ENCODE data around the gene PTP4A2.

DNA sequence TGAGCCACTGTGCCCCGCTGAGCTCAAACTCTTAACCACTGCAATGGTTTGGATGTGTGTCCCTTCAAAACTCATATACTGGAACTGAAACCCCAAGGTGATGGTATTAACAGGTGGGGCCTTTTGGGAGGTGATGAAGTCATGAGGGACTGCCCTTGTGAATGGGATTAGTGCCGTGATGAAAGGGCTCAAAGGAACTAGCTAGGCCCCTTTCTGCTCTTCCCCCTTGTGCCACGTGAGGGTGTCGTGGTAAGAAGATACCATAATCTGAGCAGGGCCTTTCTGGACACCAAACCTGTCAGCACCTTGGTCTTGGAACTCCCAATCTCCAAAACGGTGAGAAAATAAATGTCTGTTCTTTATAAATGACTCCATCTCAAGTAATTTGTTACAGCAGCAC, 76.8 kb downstream of the PTP4A2 start:
- TF ChIP-seq, protein P1, sequence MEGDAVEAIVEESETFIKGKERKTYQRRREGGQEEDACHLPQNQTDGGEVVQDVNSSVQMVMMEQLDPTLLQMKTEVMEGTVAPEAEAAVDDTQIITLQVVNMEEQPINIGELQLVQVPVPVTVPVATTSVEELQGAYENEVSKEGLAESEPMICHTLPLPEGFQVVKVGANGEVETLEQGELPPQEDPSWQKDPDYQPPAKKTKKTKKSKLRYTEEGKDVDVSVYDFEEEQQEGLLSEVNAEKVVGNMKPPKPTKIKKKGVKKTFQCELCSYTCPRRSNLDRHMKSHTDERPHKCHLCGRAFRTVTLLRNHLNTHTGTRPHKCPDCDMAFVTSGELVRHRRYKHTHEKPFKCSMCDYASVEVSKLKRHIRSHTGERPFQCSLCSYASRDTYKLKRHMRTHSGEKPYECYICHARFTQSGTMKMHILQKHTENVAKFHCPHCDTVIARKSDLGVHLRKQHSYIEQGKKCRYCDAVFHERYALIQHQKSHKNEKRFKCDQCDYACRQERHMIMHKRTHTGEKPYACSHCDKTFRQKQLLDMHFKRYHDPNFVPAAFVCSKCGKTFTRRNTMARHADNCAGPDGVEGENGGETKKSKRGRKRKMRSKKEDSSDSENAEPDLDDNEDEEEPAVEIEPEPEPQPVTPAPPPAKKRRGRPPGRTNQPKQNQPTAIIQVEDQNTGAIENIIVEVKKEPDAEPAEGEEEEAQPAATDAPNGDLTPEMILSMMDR (conservative IDR thresholded peaks at IDR 0.05; ENCODE audit: low read length), result no peak
- TF ChIP-seq EZH2phosphoT487 (IDR thresholded peaks at IDR 0.05; ENCODE audit: borderline replicate concordance), result no peak
